WERI-Rb-1 (cell line): ENCODE data around the gene SPSB4.

ENCODE experiments used
- DNase-seq: peaks from one replicate; pipeline ENCODE4 v3.0.0-alpha.2; 2020
- H3K27ac ChIP-seq: fragments of 250-450 bp; sonication (Bioruptor Pico); 2 replicates; pipeline ENCODE4 v1.5.1; 2020; ENCODE audit warnings: mild to moderate bottlenecking, moderate library complexity
- H3K27me3 ChIP-seq: fragments of 250-450 bp; sonication (Bioruptor Pico); 2 replicates; pipeline ENCODE4 v1.5.1; 2021; ENCODE audit warnings: mild to moderate bottlenecking, low read depth, moderate library complexity; ENCODE audit not compliant: insufficient read depth, severe bottlenecking
- H3K36me3 ChIP-seq: fragments of 250-450 bp; sonication (Bioruptor Pico); 2 replicates; pipeline ENCODE4 v1.5.1; 2020; ENCODE audit warnings: mild to moderate bottlenecking, moderate library complexity
- H3K4me3 ChIP-seq: 2 replicates; pipeline ENCODE4 v1.5.1; 2011; ENCODE audit warnings: low read depth, mild to moderate bottlenecking, control low read depth, low read length
- H3K9me3 ChIP-seq: fragments of 250-450 bp; sonication (Bioruptor Pico); 2 replicates; pipeline ENCODE4 v1.5.1; 2021; ENCODE audit warnings: mild to moderate bottlenecking, moderate library complexity; ENCODE audit not compliant: severe bottlenecking
- CTCF ChIP-seq: IDR thresholded peaks from 2 replicates; pipeline ENCODE4 v1.5.1; 2011; ENCODE audit warnings: low read depth, mild to moderate bottlenecking, control low read depth, inconsistent platforms, low read length

SPSB4 gene

DNA sequence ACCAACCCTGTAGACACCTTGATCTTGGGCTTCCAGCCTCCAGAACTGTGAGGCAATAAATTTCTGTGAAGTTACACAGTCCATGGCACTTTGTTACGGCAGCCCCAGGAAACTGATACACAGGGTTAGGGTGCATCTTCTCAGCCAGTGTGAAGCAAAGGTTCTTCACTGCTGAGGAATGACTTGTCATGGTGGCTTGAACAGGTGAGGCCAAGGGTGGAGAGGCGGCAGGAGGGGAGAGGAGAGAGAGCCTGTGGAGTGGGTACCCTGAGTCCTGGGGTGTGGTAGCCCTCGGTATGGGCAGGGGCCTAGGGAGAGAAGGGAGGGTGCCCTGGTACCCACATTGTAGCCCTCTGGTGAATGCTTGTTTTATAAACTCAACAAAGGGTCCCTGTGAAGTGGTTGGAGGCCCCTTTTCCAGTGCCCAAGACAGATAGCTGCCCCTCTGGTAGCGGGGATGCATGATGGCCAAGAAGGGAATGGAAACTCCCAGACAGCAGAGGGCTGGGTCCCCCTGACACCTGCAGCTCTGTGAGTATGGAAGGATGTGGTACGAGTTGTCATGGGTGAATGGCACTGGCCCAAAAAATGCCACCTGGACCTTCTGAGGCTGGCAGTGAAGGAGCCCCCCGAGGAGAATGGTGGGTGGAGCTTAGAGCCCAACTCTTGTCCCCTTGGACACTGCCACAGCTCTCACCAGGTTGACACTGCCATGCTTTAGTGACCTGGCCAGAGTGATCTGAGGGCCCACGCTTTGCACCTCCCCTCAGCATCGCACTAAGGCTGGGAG, 49.6 kb downstream of the SPSB4 start:
- no peaks in the 10 kb centered on the region for H3K9me3 ChIP-seq
- DNase-seq: no peak
- H3K27ac ChIP-seq: no peak overlapping the region
- no peak overlapping the region for H3K4me3 ChIP-seq
- no peak for TF ChIP-seq CTCF
- H3K36me3 ChIP-seq: peaks cover 3% of the 10 kb centered on the region; the same call in 1 of the 2 replicates
- no peaks in the 10 kb centered on the region for H3K27me3 ChIP-seq

DNA sequence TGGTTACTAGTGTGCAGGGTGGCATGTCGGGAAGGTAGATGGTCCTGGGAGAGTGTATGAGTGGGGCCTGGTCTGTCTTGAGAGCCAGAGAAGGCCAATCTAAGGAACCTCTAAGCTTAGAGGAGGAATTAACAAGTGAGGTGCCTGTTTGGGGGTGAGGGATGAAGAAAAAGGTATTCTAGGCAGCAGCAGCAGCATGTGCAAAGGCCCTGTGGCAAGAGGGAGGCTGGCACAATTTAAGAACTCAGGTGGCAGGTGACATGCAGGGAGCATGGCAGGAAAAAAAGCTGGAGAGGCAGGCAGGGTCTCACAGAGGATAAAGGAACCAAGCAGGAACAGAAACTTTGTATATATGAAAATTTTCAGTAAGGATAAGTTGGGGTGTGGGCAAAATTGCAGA, 51.2 kb downstream of the SPSB4 start:
- no peaks in the 10 kb centered on the region for H3K9me3 ChIP-seq
- no peak overlapping the region for H3K4me3 ChIP-seq
- H3K27me3 ChIP-seq: no peaks in the 10 kb centered on the region
- DNase-seq: no peak
- H3K36me3 ChIP-seq: peaks cover 6% of the 10 kb centered on the region; the same call in 1 of the 2 replicates
- no peak for TF ChIP-seq CTCF
- no peak overlapping the region for H3K27ac ChIP-seq

DNA sequence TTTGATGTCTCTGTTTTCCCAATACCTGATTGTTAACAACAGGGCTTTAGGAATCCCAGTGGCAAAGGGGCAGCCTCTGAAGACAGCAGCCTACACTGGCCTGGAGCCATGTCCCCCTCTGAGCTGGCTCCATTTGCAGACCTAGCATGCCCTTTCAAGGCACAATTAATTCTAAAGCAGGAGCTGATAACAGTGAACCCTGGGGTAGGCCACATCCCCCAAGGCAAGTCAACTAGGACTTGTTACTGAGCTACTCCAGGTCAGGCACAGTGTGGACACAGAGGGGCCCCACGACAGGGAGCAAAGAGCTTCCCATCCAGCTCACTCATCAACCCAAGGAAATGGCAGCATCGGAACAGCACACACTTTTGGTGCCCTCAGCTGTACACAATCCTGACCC, 51.9 kb downstream of the SPSB4 start:
- H3K9me3 ChIP-seq: no peaks in the 10 kb centered on the region
- TF ChIP-seq CTCF: no peak
- H3K27ac ChIP-seq: no peak overlapping the region; the same call in 1 of the 2 replicates
- no peak for DNase-seq
- H3K4me3 ChIP-seq: no peak overlapping the region
- H3K36me3 ChIP-seq: peaks cover 6% of the 10 kb centered on the region; the same call in 1 of the 2 replicates
- H3K27me3 ChIP-seq: no peaks in the 10 kb centered on the region

- TF ChIP-seq CTCF: no peak
- Histone ChIP-seq H3K36me3 (peaks cover 6% of the 10 kb centered on the region; the same call in 1 of the 2 replicates), H3K27me3 (no peaks in the 10 kb centered on the region), H3K4me3 (no peak overlapping the region), H3K9me3 (no peaks in the 10 kb centered on the region), H3K27ac (peak overlapping the region; percentile 55)
- DNase-seq: no peak
These were observed 52.4 kb downstream of the SPSB4 start for GRCh38 chr3:141103503-141103902.

- Histone ChIP-seq H3K36me3 (peaks cover 6% of the 10 kb centered on the region; the same call in 1 of the 2 replicates), H3K9me3 (no peaks in the 10 kb centered on the region), H3K4me3 (no peak overlapping the region), H3K27ac (peak overlapping the region; percentile 55), H3K27me3 (no peaks in the 10 kb centered on the region)
- peak; percentile 82 for DNase-seq
- no peak for TF ChIP-seq CTCF
These were observed 53.1 kb downstream of the SPSB4 start for GRCh38 chr3:141104151-141104821.
